PC-9 (cell line): ENCODE data around the gene DIAPH3. TPM values are rescaled to one million over a fixed set of nuclear protein-coding genes. Genes with fewer than 3 reads are reported as not detected.
"Not testable (repeated sequence)": the region's sequence is repeated elsewhere in the genome, so short reads cannot be mapped to it uniquely, and the experiment has no call there.

Experiments
- BruUV-seq: library from RNA; stranded (reverse); fragments of 400-500 nt; replicated peaks from 2 replicates; lab custom pipeline; 2021; lab: Mats Ljungman, UMichigan
- CTCF ChIA-PET: fragments of 300-600 bp; sonication (Branson Sonifier 250); formaldehyde crosslinking; loops from one replicate; lab custom pipeline; 2022; ENCODE audit warnings: antibody characterized with exemption; lab: Charles Lee
- POLR2A ChIA-PET: fragments of 300-600 bp; sonication (Branson Sonifier 250); formaldehyde crosslinking; loops from one replicate; lab custom pipeline; 2022; ENCODE audit warnings: antibody characterized with exemption; ENCODE audit not compliant: unreplicated experiment; lab: Charles Lee
- DNase-seq, 2 experiments: peaks; one replicate each; pipeline versions ENCODE4 v3.0.0 to v3.0.0-alpha.2; 2015 to 2022; ENCODE audit warnings: mixed read lengths in 1 of 2
- H2AFZ ChIP-seq: fragments of 200-600 bp; sonication (generic); 2 replicates; pipeline ENCODE4 v1.8.1; 2017; ENCODE audit warnings: antibody characterized with exemption
- H3F3A ChIP-seq: fragments of 200-600 bp; sonication (generic); 2 replicates; pipeline ENCODE4 v1.8.1; 2017; ENCODE audit warnings: antibody characterized with exemption, mild to moderate bottlenecking, low read depth; ENCODE audit not compliant: insufficient read depth
- H3K27ac ChIP-seq: fragments of 200-600 bp; sonication (generic); 2 replicates; pipeline ENCODE4 v1.6.1; 2016; ENCODE audit warnings: mixed run types
- H3K27me3 ChIP-seq: fragments of 200-600 bp; sonication (generic); 2 replicates; pipeline ENCODE4 v1.6.1; 2016; ENCODE audit warnings: low read depth, mixed run types; ENCODE audit not compliant: insufficient read depth
- H3K36me3 ChIP-seq: fragments of 200-600 bp; sonication (generic); 2 replicates; pipeline ENCODE4 v1.6.1; 2016; ENCODE audit warnings: low read depth, mixed run types
- H3K4me1 ChIP-seq: fragments of 200-600 bp; sonication (generic); replicated peaks from 2 replicates; pipeline ENCODE4 v1.6.1; 2016; ENCODE audit warnings: mixed run types; ENCODE audit not compliant: insufficient read depth
- H3K4me2 ChIP-seq: fragments of 200-600 bp; sonication (generic); 2 replicates; pipeline ENCODE4 v1.6.1; 2017; ENCODE audit warnings: mixed run types
- H3K4me3 ChIP-seq: fragments of 200-600 bp; sonication (generic); 2 replicates; pipeline ENCODE4 v1.6.1; 2016; ENCODE audit warnings: mixed run types
- H3K79me2 ChIP-seq: fragments of 200-600 bp; sonication (generic); 2 replicates; pipeline ENCODE4 v1.6.1; 2017; ENCODE audit warnings: low read depth, mixed run types
- H3K9me2 ChIP-seq: fragments of 200-600 bp; sonication (generic); 2 replicates; pipeline ENCODE4 v1.8.1; 2017; ENCODE audit warnings: mild to moderate bottlenecking; ENCODE audit not compliant: insufficient read depth
- H3K9me3 ChIP-seq: fragments of 200-600 bp; sonication (generic); 2 replicates; pipeline ENCODE4 v1.8.1; 2016; ENCODE audit warnings: low read depth; ENCODE audit not compliant: insufficient read depth
- H4K20me1 ChIP-seq: fragments of 200-600 bp; sonication (generic); 2 replicates; pipeline ENCODE4 v1.8.1; 2017; ENCODE audit not compliant: insufficient read depth
- CTCF ChIP-seq: fragments of 200-600 bp; sonication (generic); conservative IDR thresholded peaks from 2 replicates; pipeline ENCODE4 v1.6.1; 2017; ENCODE audit warnings: mixed run types, antibody characterized with exemption, mild to moderate bottlenecking, moderate library complexity
- EZH2 ChIP-seq: fragments of 200-600 bp; sonication (generic); IDR thresholded peaks from 2 replicates; pipeline ENCODE4 v1.8.0; 2017; ENCODE audit warnings: antibody characterized with exemption, low read depth
- intact Hi-C: fragments of 100-400 bp; cut with micrococcal nuclease; formaldehyde crosslinking; loops from one replicate; pipeline ENCODE4 v1.10.0; 2022; ENCODE audit not compliant: unreplicated experiment
- total RNA-seq: library from RNA; stranded (reverse); gene quantifications from 2 replicates; pipeline ENCODE4 v1.2.3, GENCODE V29; 2021

DIAPH3 gene
- total RNA-seq, 1 experiment from 2014 or later = 39.3 TPM

GRCh38 chr13:60211548-60211947 lies 47.8 kb upstream of the DIAPH3 start:
- no peak overlapping the region for H3K4me2 ChIP-seq
- no peaks in the 10 kb centered on the region for H3K36me3 ChIP-seq
- H3F3A ChIP-seq = no peaks in the 10 kb centered on the region
- intact Hi-C loops = no loop called here
- H3K4me1 ChIP-seq = no peaks in the 10 kb centered on the region
- H3K9me3 ChIP-seq = no peaks in the 10 kb centered on the region
- H3K9me2 ChIP-seq = peaks cover 7% of the 10 kb centered on the region; the same call in 1 of the 2 replicates
- BruUV-seq = no TSS peak
- POLR2A ChIA-PET = no interaction called here
- H2AFZ ChIP-seq = no peak overlapping the region
- CTCF ChIA-PET = no interaction called here
- TF ChIP-seq CTCF (no peak), EZH2 (no peak)
- H3K27me3 ChIP-seq = peaks cover 22% of the 10 kb centered on the region
- DNase-seq = no peak
- H3K4me3 ChIP-seq = no peak overlapping the region
- H3K79me2 ChIP-seq = no peaks in the 10 kb centered on the region
- H4K20me1 ChIP-seq = no peaks in the 10 kb centered on the region; the same call in 1 of the 2 replicates
- H3K27ac ChIP-seq = no peak overlapping the region

GRCh38 chr13:60210510-60211330 lies 47.0 kb upstream of the DIAPH3 start:
- CTCF ChIA-PET = no interaction called here
- Histone ChIP-seq H3K4me1 (no peaks in the 10 kb centered on the region), H3K4me2 (no peak overlapping the region), H3K4me3 (no peak overlapping the region), H2AFZ (no peak overlapping the region), H3K27ac (no peak overlapping the region), H3K9me3 (no peaks in the 10 kb centered on the region), H3K27me3 (peaks cover 15% of the 10 kb centered on the region; the same call in 1 of the 2 replicates), H3K79me2 (no peaks in the 10 kb centered on the region), H3F3A (no peaks in the 10 kb centered on the region), H3K36me3 (no peaks in the 10 kb centered on the region), H3K9me2 (peaks cover 7% of the 10 kb centered on the region; the same call in 1 of the 2 replicates), H4K20me1 (no peaks in the 10 kb centered on the region; the same call in 1 of the 2 replicates)
- DNase-seq = no peak
- POLR2A ChIA-PET = interaction anchor here (0.8 kb wide), 1 partner anchor 20 kb away, joined by 8 read pairs; no protein-coding TSS in a partner anchor
- TF ChIP-seq CTCF (no peak), EZH2 (no peak)
- intact Hi-C loops = no loop called here
- BruUV-seq = no TSS peak

- intact Hi-C loops, DNase-seq, POLR2A ChIA-PET, H3K4me2 ChIP-seq, H3K27me3 ChIP-seq, CTCF ChIA-PET, H3K4me3 ChIP-seq, H2AFZ ChIP-seq, H3K9me3 ChIP-seq, H3K4me1 ChIP-seq, H3F3A ChIP-seq, H3K27ac ChIP-seq, H4K20me1 ChIP-seq, H3K9me2 ChIP-seq, BruUV-seq, H3K36me3 ChIP-seq, H3K79me2 ChIP-seq: not testable (repeated sequence)
Observed at GRCh38 chr13:60205499-60205898, 41.8 kb upstream of the DIAPH3 start.
